Smooth muscle cell (in vitro differentiated cells): Measurements from ENCODE around the gene FNDC1. TPM values are rescaled to one million over a fixed set of nuclear protein-coding genes. Genes with fewer than 3 reads are reported as not detected.
"Not testable (repeated sequence)": the region's sequence is repeated elsewhere in the genome, so short reads cannot be mapped to it uniquely, and the experiment has no call there.

Source experiments
- DNase-seq: peaks from one replicate; lab custom pipeline; 2025; ENCODE audit not compliant: unreplicated experiment; lab: John Stamatoyannopoulos, UW
- H2AFZ ChIP-seq: fragments of 200-600 bp; sonication (generic); 2 replicates; pipeline ENCODE4 v1.6.0; 2016; ENCODE audit warnings: antibody characterized with exemption, low read depth, mild to moderate bottlenecking
- H3F3A ChIP-seq: fragments of 200-600 bp; sonication (generic); 2 replicates; pipeline ENCODE4 v1.6.0; 2017; ENCODE audit warnings: antibody characterized with exemption, low read depth
- H3K27ac ChIP-seq: fragments of 200-600 bp; sonication (generic); 2 replicates; pipeline ENCODE4 v1.5.1; 2016; ENCODE audit warnings: low read depth, mild to moderate bottlenecking
- H3K27me3 ChIP-seq: fragments of 200-600 bp; sonication (generic); 2 replicates; pipeline ENCODE4 v1.6.1; 2016; ENCODE audit warnings: low read depth, mild to moderate bottlenecking
- H3K36me3 ChIP-seq: fragments of 200-600 bp; sonication (generic); 2 replicates; pipeline ENCODE4 v1.5.1; 2016; ENCODE audit warnings: low read depth
- H3K4me1 ChIP-seq: fragments of 200-600 bp; sonication (generic); 2 replicates; pipeline ENCODE4 v1.5.1; 2016; ENCODE audit warnings: low read depth
- H3K4me2 ChIP-seq: fragments of 200-600 bp; sonication (generic); 2 replicates; pipeline ENCODE4 v1.6.0; 2016; ENCODE audit warnings: mild to moderate bottlenecking
- H3K4me3 ChIP-seq: fragments of 200-600 bp; sonication (generic); 2 replicates; pipeline ENCODE4 v1.5.1; 2016; ENCODE audit warnings: mild to moderate bottlenecking
- H3K79me2 ChIP-seq: fragments of 200-600 bp; sonication (generic); 2 replicates; pipeline ENCODE4 v1.6.0; 2016; ENCODE audit warnings: low read depth, mild to moderate bottlenecking
- H3K9ac ChIP-seq: fragments of 200-600 bp; sonication (generic); 2 replicates; pipeline ENCODE4 v1.6.0; 2016; ENCODE audit warnings: low read depth
- H3K9me3 ChIP-seq: fragments of 200-600 bp; sonication (generic); replicated peaks from 2 replicates; pipeline ENCODE4 v1.5.1; 2016; ENCODE audit warnings: low read depth
- H4K20me1 ChIP-seq: fragments of 200-600 bp; sonication (generic); 2 replicates; pipeline ENCODE4 v1.6.0; 2016; ENCODE audit warnings: low read depth
- WGBS: methylation state at CpG from one replicate; pipeline ENCODE4 v1.1.7; 2016; ENCODE audit warnings: low lambda C conversion rate; 5-methylcytosine and 5-hydroxymethylcytosine counted together
- polyA plus RNA-seq: library from polyadenylated mRNA; unstranded; fragments of >200 nt; fragmentation: Nextera tagmentation; extraction: Ambion mirVana; gene quantifications from 2 replicates; pipeline ENCODE4 v1.2.1, GENCODE V29; 2016
- total RNA-seq: library from RNA; depleted of rRNA; stranded (reverse); fragments of >200 nt; gene quantifications from 2 replicates; pipeline ENCODE4 v1.2.3, GENCODE V29; 2014
- TF ChIP-seq, protein P1 (sequence below): fragments of 200-600 bp; sonication (generic); IDR thresholded peaks from 2 replicates; pipeline ENCODE4 v1.5.1; 2017; ENCODE audit warnings: borderline replicate concordance, mild to moderate bottlenecking, antibody characterized with exemption; ENCODE audit not compliant: insufficient read depth, poor library complexity, severe bottlenecking

FNDC1 gene
- 0.04 TPM in 1 of 2 replicates, not detected in the other for total RNA-seq
- polyA plus RNA-seq, result 0.14 and 0.39 TPM in 2 replicates

DNA sequence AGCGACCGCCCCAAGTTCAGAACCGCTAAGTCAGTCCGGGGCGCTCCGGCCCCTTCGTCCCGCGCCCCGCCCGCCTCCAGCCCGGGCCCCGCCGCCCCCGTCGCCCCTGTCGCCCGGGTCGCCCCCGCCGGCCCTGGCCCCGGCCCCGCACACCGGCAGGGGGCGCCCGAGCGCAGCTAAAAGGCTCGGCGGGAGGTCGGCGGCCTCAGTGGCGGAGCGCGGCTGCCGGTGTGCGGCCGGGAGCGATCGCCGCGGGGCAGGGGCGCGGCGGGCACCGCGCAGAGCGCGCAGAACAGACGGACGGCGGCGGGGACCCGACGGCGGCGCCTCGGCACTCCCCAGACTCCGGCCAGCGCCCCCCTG, at the start of gene FNDC1:
Gene FNDC1, plus strand, starts transcription at position 208 of the 363 bp plus-strand sequence. CDS start 197 bp downstream, outside the sequence.
- Histone ChIP-seq H2AFZ (peak within 1 kb of the TSS; percentile 79), H3K9me3 (no peaks in the 10 kb centered on the region), H3K27ac (no peak within 1 kb of the TSS), H4K20me1 (no peaks in the 10 kb centered on the region), H3K27me3 (peaks cover 76% of the 10 kb centered on the region), H3K4me2 (peak within 1 kb of the TSS; percentile 85), H3F3A (peaks cover 5% of the 10 kb centered on the region), H3K36me3 (no peaks in the 10 kb centered on the region), H3K79me2 (no peaks in the 10 kb centered on the region), H3K4me3 (peak within 1 kb of the TSS; percentile 51), H3K9ac (no peak within 1 kb of the TSS), H3K4me1 (peaks cover 13% of the 10 kb centered on the region)
- DNase-seq, result no peak
- TF ChIP-seq, protein P1, sequence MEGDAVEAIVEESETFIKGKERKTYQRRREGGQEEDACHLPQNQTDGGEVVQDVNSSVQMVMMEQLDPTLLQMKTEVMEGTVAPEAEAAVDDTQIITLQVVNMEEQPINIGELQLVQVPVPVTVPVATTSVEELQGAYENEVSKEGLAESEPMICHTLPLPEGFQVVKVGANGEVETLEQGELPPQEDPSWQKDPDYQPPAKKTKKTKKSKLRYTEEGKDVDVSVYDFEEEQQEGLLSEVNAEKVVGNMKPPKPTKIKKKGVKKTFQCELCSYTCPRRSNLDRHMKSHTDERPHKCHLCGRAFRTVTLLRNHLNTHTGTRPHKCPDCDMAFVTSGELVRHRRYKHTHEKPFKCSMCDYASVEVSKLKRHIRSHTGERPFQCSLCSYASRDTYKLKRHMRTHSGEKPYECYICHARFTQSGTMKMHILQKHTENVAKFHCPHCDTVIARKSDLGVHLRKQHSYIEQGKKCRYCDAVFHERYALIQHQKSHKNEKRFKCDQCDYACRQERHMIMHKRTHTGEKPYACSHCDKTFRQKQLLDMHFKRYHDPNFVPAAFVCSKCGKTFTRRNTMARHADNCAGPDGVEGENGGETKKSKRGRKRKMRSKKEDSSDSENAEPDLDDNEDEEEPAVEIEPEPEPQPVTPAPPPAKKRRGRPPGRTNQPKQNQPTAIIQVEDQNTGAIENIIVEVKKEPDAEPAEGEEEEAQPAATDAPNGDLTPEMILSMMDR, result peak; percentile 14
- 1% methylated on average over 26 of the region's 59 CpGs for WGBS

DNA sequence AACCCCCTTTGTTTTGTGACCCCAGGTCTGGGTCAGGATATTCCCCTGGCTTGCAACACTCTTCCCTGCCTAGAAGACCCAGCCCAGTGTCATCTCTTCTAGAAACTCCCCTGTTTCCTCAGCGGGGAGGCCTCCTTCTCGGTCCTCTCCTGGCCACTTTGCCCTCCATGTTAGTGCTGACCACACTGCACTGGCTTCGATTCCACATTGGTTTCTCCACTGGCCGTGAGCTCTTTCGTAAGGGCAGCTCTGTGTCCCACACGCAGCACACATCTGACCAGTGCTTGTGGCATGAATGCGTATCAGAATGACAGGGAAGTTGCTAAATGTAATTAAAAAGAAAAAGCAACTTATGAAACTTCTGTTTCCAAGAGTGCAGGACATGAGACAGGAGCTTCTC, 49.4 kb upstream of the FNDC1 start:
- no peak for DNase-seq
- H3K27ac ChIP-seq, result no peak overlapping the region
- H3K4me3 ChIP-seq, result no peak overlapping the region
- no peaks in the 10 kb centered on the region for H4K20me1 ChIP-seq
- no peak overlapping the region for H3K4me2 ChIP-seq
- H3F3A ChIP-seq, result no peaks in the 10 kb centered on the region
- TF ChIP-seq, protein P1, result no peak
- no peaks in the 10 kb centered on the region for H3K4me1 ChIP-seq
- H3K79me2 ChIP-seq, result no peaks in the 10 kb centered on the region
- H3K9ac ChIP-seq, result no peak overlapping the region
- no peaks in the 10 kb centered on the region for H3K27me3 ChIP-seq
- H3K36me3 ChIP-seq, result no peaks in the 10 kb centered on the region
- WGBS, result 94% methylated on average over 7 of the region's 7 CpGs
- H3K9me3 ChIP-seq, result no peaks in the 10 kb centered on the region
- H2AFZ ChIP-seq, result no peak overlapping the region

DNA sequence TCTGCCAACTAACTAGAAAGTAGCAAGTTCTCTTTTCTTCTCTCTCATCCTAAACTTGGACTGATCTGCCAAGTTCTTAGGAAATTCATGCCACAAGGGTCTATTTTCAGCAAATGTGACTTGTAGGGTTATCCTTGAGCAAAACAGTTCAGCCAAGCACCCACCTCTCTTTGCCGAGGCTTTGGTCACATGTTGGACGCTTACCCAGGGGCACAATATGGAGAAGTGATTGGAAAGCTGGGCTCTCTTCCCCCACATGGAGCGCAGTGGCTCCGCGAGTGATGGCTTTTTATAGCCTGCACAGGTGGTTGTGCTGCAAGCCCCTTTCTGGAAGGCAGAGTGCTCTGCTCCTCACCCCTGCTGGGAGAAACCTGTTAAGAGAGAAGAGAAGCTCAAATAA, 47.7 kb upstream of the FNDC1 start:
- WGBS, result 91% methylated on average over 5 of the region's 5 CpGs
- H3K9ac ChIP-seq, result no peak overlapping the region
- H3K9me3 ChIP-seq, result no peaks in the 10 kb centered on the region
- no peaks in the 10 kb centered on the region for H3K79me2 ChIP-seq
- no peaks in the 10 kb centered on the region for H4K20me1 ChIP-seq
- H3F3A ChIP-seq, result no peaks in the 10 kb centered on the region
- H3K4me2 ChIP-seq, result no peak overlapping the region
- no peak for DNase-seq
- H3K4me3 ChIP-seq, result no peak overlapping the region
- H3K27ac ChIP-seq, result no peak overlapping the region
- no peak overlapping the region for H2AFZ ChIP-seq
- H3K27me3 ChIP-seq, result no peaks in the 10 kb centered on the region
- no peaks in the 10 kb centered on the region for H3K4me1 ChIP-seq
- TF ChIP-seq, protein P1, result no peak
- no peaks in the 10 kb centered on the region for H3K36me3 ChIP-seq

DNA sequence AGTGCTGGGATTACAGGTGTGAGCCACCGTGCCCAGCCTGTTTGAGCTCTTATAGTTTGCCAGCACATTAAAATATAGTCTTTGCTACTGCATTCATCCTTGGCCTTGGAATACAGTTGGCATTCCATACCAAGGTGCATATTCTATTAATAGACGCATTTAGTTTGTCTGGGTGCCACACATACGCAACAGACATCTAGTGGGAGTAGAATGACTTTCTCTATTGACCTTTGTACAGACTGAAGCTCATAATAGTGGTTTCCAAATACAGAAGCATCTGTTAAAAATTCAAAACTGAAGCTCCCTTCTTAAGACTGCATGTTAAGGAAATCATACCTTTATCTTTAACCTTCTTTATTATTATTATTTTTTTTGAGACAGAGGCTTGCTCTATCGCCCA, 46.7 kb upstream of the FNDC1 start:
- Histone ChIP-seq H3K9me3 (no peaks in the 10 kb centered on the region), H2AFZ (no peak overlapping the region), H3K27me3 (no peaks in the 10 kb centered on the region), H3K9ac (no peak overlapping the region), H3K79me2 (no peaks in the 10 kb centered on the region), H4K20me1 (no peaks in the 10 kb centered on the region), H3F3A (no peaks in the 10 kb centered on the region), H3K4me3 (no peak overlapping the region), H3K4me1 (no peaks in the 10 kb centered on the region), H3K27ac (no peak overlapping the region), H3K4me2 (no peak overlapping the region), H3K36me3 (no peaks in the 10 kb centered on the region)
- no peak for DNase-seq
- WGBS, result 88% methylated on average over 4 of the region's 4 CpGs
- TF ChIP-seq, protein P1, result no peak

DNA sequence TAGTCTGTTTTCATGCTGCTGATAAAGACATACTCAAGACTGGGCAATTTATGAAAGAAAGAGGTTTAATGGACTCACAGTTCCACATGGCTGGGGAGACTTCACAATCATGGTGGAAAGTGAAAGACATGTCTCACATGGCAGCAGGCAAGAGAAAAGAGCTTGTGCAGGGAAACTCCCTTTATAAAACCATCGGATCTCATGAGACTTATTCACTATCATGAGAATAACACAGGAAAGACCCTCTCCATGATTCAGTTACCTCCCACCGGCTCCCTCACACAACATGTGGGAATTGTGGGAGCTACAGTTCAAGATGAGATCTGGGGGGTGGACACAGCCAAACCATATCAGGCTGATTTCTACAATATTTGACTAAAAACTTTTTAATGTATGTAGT, 45.4 kb upstream of the FNDC1 start:
- H3K79me2 ChIP-seq, H3K36me3 ChIP-seq, H3K4me3 ChIP-seq, H3K9me3 ChIP-seq, H4K20me1 ChIP-seq, DNase-seq, H3K4me2 ChIP-seq, H3K27ac ChIP-seq, H3K4me1 ChIP-seq, H3K27me3 ChIP-seq, H3K9ac ChIP-seq, H2AFZ ChIP-seq, H3F3A ChIP-seq: not testable (repeated sequence)
- WGBS, result 96% methylated on average over 2 of the region's 2 CpGs
